Stimulated activated naive CD8-positive, alpha-beta T cell treated with anti-CD3 and anti-CD28 coated beads, Interleukin-15, amount 100 ng/mL, for 72 hours (primary cell): ENCODE results near the gene PIK3CG.
"Not testable (repeated sequence)": the region's sequence is repeated elsewhere in the genome, so short reads cannot be mapped to it uniquely, and the experiment has no call there.

ENCODE experiments used
- ATAC-seq: fragments of 150-1000 bp; cut with Tn5 transposase; 2 replicates; pipeline ENCODE4 v1.10.0; 2021; ENCODE audit warnings: mild to moderate bottlenecking, moderate library complexity
- DNase-seq, 2 donors: peaks; one replicate each; pipeline ENCODE4 v3.0.0; 2021 to 2022
- H3K27ac Mint-ChIP-seq, 2 donors: one replicate each; pipeline ENCODE4 v1.8.0; 2022; ENCODE audit warnings: mild to moderate bottlenecking in 2 of 2, mixed read lengths in 2 of 2, moderate library complexity in 2 of 2
- H3K27me3 Mint-ChIP-seq: one replicate; pipeline ENCODE4 v1.8.0; 2022; ENCODE audit warnings: mixed read lengths
- H3K4me1 Mint-ChIP-seq: one replicate; pipeline ENCODE4 v1.8.0; 2022; ENCODE audit warnings: mild to moderate bottlenecking, mixed read lengths
- H3K4me3 Mint-ChIP-seq, 2 donors: one replicate each; pipeline ENCODE4 v1.8.0; 2022; ENCODE audit warnings: mild to moderate bottlenecking in 2 of 2, mixed read lengths in 2 of 2, moderate library complexity in 1 of 2
- H3K9me3 Mint-ChIP-seq, 2 donors: one replicate each; pipeline ENCODE4 v1.8.0; 2022; ENCODE audit warnings: mixed read lengths in 2 of 2

PIK3CG gene

GRCh38 chr7:106893591-106893990, 28.5 kb downstream of the PIK3CG start:
- DNase-seq (no peak), ATAC-seq (no peak)
- Mint-ChIP-seq H3K9me3 (peaks cover 5 to 7% of the 10 kb centered on the region in 2 donors), H3K4me1 (peaks cover 38% of the 10 kb centered on the region), H3K27me3 (no peaks in the 10 kb centered on the region), H3K4me3 (no peak overlapping the region), H3K27ac (no peak overlapping the region)

GRCh38 chr7:106895246-106895864, 30.3 kb downstream of the PIK3CG start:
- Mint-ChIP-seq H3K4me1 (peaks cover 55% of the 10 kb centered on the region), H3K27me3 (no peaks in the 10 kb centered on the region), H3K27ac (no peak overlapping the region), H3K9me3 (peaks cover 7 to 11% of the 10 kb centered on the region in 2 donors), H3K4me3 (no peak overlapping the region)
- ATAC-seq (peak; percentile 95), DNase-seq (peak; percentile 17 to 57)

GRCh38 chr7:106896231-106896630, 31.1 kb downstream of the PIK3CG start:
- Mint-ChIP-seq H3K4me1 (peaks cover 55% of the 10 kb centered on the region), H3K27ac (no peak overlapping the region), H3K4me3 (no peak overlapping the region)

GRCh38 chr7:106897553-106897952, 32.5 kb downstream of the PIK3CG start:
- not testable (repeated sequence) for H3K27ac Mint-ChIP-seq, H3K4me3 Mint-ChIP-seq, DNase-seq, ATAC-seq, H3K27me3 Mint-ChIP-seq
- peaks cover 7 to 15% of the 10 kb centered on the region in 2 donors for H3K9me3 Mint-ChIP-seq
- peaks cover 54% of the 10 kb centered on the region for H3K4me1 Mint-ChIP-seq

More at GRCh38 chr7:106896231-106896630, 31.1 kb downstream of the PIK3CG start:
- DNase-seq (no peak), ATAC-seq (no peak)
- H3K27me3 Mint-ChIP-seq, result no peaks in the 10 kb centered on the region
- H3K9me3 Mint-ChIP-seq, result peaks cover 7 to 15% of the 10 kb centered on the region in 2 donors

GRCh38 chr7:106898967-106899366, 33.9 kb downstream of the PIK3CG start:
- Mint-ChIP-seq H3K4me1 (peaks cover 54% of the 10 kb centered on the region), H3K9me3 (peaks cover 7 to 15% of the 10 kb centered on the region in 2 donors), H3K27ac (peak overlapping the region in 1 of 2 donors; percentile 22)
- not testable (repeated sequence) for H3K4me3 Mint-ChIP-seq, H3K27me3 Mint-ChIP-seq, DNase-seq, ATAC-seq

GRCh38 chr7:106901828-106902441, 36.9 kb downstream of the PIK3CG start:
- no peak for DNase-seq
- Mint-ChIP-seq H3K4me1 (peaks cover 36% of the 10 kb centered on the region), H3K27ac (no peak overlapping the region), H3K9me3 (peaks cover 7 to 15% of the 10 kb centered on the region in 2 donors), H3K4me3 (no peak overlapping the region), H3K27me3 (no peaks in the 10 kb centered on the region)
- no peak for ATAC-seq

GRCh38 chr7:106905734-106906133, 40.7 kb downstream of the PIK3CG start:
- Mint-ChIP-seq H3K27ac (no peak overlapping the region), H3K4me3 (no peak overlapping the region)
- no peak for ATAC-seq

GRCh38 chr7:106911959-106912358, 46.9 kb downstream of the PIK3CG start:
- DNase-seq (no peak), ATAC-seq (no peak)
- Mint-ChIP-seq H3K4me3 (no peak overlapping the region), H3K9me3 (no peaks in the 10 kb centered on the region), H3K27ac (peak overlapping the region in 1 of 2 donors; percentile 67), H3K4me1 (peaks cover 12% of the 10 kb centered on the region), H3K27me3 (no peaks in the 10 kb centered on the region)

More at GRCh38 chr7:106905734-106906133, 40.7 kb downstream of the PIK3CG start:
- Mint-ChIP-seq H3K9me3 (peaks cover 0 to 2% of the 10 kb centered on the region in 2 donors), H3K4me1 (peaks cover 15% of the 10 kb centered on the region), H3K27me3 (no peaks in the 10 kb centered on the region)
- DNase-seq, result no peak

- Mint-ChIP-seq H3K27me3 (no peaks in the 10 kb centered on the region), H3K9me3 (no peaks in the 10 kb centered on the region), H3K4me3 (no peak overlapping the region), H3K4me1 (peaks cover 12% of the 10 kb centered on the region), H3K27ac (no peak overlapping the region)
- DNase-seq (no peak), ATAC-seq (no peak)
These were observed 49.0 kb downstream of the PIK3CG start for GRCh38 chr7:106914018-106914607.

- H3K27ac Mint-ChIP-seq, result no peak overlapping the region
- no peaks in the 10 kb centered on the region for H3K27me3 Mint-ChIP-seq
- ATAC-seq, result no peak
- peaks cover 8 to 9% of the 10 kb centered on the region in 2 donors for H3K9me3 Mint-ChIP-seq
- DNase-seq, result no peak
- H3K4me1 Mint-ChIP-seq, result peaks cover 12% of the 10 kb centered on the region
- peak overlapping the region in 1 of 2 donors; percentile 34 for H3K4me3 Mint-ChIP-seq
These were observed 50.3 kb downstream of the PIK3CG start for GRCh38 chr7:106915407-106915806.

- peak; percentile 42 to 77 for DNase-seq
- H3K4me1 Mint-ChIP-seq, result peaks cover 12% of the 10 kb centered on the region
- no peaks in the 10 kb centered on the region for H3K27me3 Mint-ChIP-seq
- H3K9me3 Mint-ChIP-seq, result peaks cover 12% of the 10 kb centered on the region in 2 donors
- no peak overlapping the region for H3K27ac Mint-ChIP-seq
- ATAC-seq, result peak; percentile 99
- H3K4me3 Mint-ChIP-seq, result peak overlapping the region in 1 of 2 donors; percentile 34
These were observed 50.8 kb downstream of the PIK3CG start for GRCh38 chr7:106915873-106916272.

GRCh38 chr7:106916679-106917078, 51.6 kb downstream of the PIK3CG start:
- DNase-seq (no peak), ATAC-seq (no peak)
- Mint-ChIP-seq H3K9me3 (peaks cover 18 to 20% of the 10 kb centered on the region in 2 donors), H3K4me3 (no peak overlapping the region), H3K4me1 (peaks cover 12% of the 10 kb centered on the region), H3K27ac (no peak overlapping the region), H3K27me3 (no peaks in the 10 kb centered on the region)

- no peak for ATAC-seq
- no peak overlapping the region for H3K4me3 Mint-ChIP-seq
- H3K4me1 Mint-ChIP-seq, result peaks cover 12% of the 10 kb centered on the region
These were observed 53.9 kb downstream of the PIK3CG start for GRCh38 chr7:106918991-106919390.

GRCh38 chr7:106924468-106924867, 59.4 kb downstream of the PIK3CG start:
- H3K4me1 Mint-ChIP-seq, H3K4me3 Mint-ChIP-seq, ATAC-seq, H3K27me3 Mint-ChIP-seq, H3K27ac Mint-ChIP-seq, DNase-seq: not testable (repeated sequence)
- H3K9me3 Mint-ChIP-seq, result peaks cover 21 to 29% of the 10 kb centered on the region in 2 donors

More at GRCh38 chr7:106918991-106919390, 53.9 kb downstream of the PIK3CG start:
- H3K27me3 Mint-ChIP-seq, result no peaks in the 10 kb centered on the region
- DNase-seq, result no peak
- H3K27ac Mint-ChIP-seq, result no peak overlapping the region
- H3K9me3 Mint-ChIP-seq, result peaks cover 22 to 23% of the 10 kb centered on the region in 2 donors

- Mint-ChIP-seq H3K27ac (no peak overlapping the region), H3K27me3 (no peaks in the 10 kb centered on the region)
- no peak for ATAC-seq
These were observed 61.8 kb downstream of the PIK3CG start for GRCh38 chr7:106926892-106927291.

GRCh38 chr7:106927536-106927935, 62.5 kb downstream of the PIK3CG start:
- ATAC-seq, result no peak
- H3K27me3 Mint-ChIP-seq, result no peaks in the 10 kb centered on the region
- H3K4me3 Mint-ChIP-seq, result no peak overlapping the region
- DNase-seq, result no peak
- H3K27ac Mint-ChIP-seq, result no peak overlapping the region
- no peaks in the 10 kb centered on the region for H3K4me1 Mint-ChIP-seq
- peaks cover 0 to 6% of the 10 kb centered on the region in 2 donors for H3K9me3 Mint-ChIP-seq

More at GRCh38 chr7:106926892-106927291, 61.8 kb downstream of the PIK3CG start:
- no peak for DNase-seq
- Mint-ChIP-seq H3K4me1 (no peaks in the 10 kb centered on the region), H3K4me3 (no peak overlapping the region), H3K9me3 (peaks cover 1 to 7% of the 10 kb centered on the region in 2 donors)
